ENCODE measurements around the gene NEGR1. TPM values are rescaled to one million over a fixed set of nuclear protein-coding genes. Genes with fewer than 3 reads are reported as not detected.

The NEGR1 gene
- total and polyA plus RNA-seq, 2 experiments from 2014 or later: 1.0 to 2.8 TPM

DNA sequence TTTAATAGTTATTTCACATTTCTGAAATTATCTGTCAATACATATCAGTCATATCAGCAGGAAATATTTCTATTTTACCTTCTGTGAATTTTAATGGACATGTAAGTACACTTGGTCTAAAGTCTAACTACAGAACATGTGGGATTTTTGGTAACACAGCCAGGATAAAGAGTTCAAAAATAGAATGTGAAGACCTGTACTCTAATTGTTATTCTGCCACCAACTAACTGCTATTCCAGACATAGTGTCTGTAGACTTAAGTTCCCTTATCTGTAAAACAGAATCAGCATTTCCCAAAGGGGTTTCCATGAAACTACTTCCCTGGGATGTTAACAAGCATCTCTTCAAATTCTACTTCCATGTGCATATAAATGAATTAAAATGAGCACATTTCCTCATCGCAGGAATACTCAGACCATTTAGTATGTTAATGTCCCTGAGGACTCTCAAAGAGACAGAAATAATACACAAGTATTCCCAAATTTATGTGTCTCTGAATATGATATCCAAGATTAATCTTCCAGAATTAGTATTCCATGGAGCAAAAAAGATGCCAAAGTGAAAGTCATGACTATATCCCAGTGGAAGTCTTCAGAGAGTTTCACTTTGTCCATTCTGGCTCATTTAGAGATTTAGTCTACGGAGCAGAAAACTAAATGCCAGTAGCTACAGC is 325.6 kb downstream of the NEGR1 start:
- H3K79me2 ChIP-seq: no peaks in the 10 kb centered on the region
- no peaks in the 10 kb centered on the region for H3K36me3 ChIP-seq (replicated peaks; ENCODE audit: insufficient read depth, low read depth)
- no peaks in the 10 kb centered on the region for H3K9me2 ChIP-seq (replicated peaks; ENCODE audit: insufficient read depth)
- no peak overlapping the region for H3K4me3 ChIP-seq
- DNase-seq (ENCODE audit: low spot score): no peak
- WGBS (ENCODE audit: low lambda C conversion rate, missing lambda C conversion rate): 93% methylated on average over 2 of the region's 2 CpGs
- H3K9me3 ChIP-seq (ENCODE audit: low read depth): no peaks in the 10 kb centered on the region
- H3K4me1 ChIP-seq (ENCODE audit: insufficient read depth): no peaks in the 10 kb centered on the region
- H3K4me2 ChIP-seq: no peak overlapping the region
- no peaks in the 10 kb centered on the region for H3K27me3 ChIP-seq
- TF ChIP-seq EZH2 (IDR thresholded peaks at IDR 0.05; ENCODE audit: borderline replicate concordance) (no peak), EZH2phosphoT487 (IDR thresholded peaks at IDR 0.05; ENCODE audit: low read depth, severe bottlenecking, unreplicated experiment) (no peak)
- TF ChIP-seq, protein P1, sequence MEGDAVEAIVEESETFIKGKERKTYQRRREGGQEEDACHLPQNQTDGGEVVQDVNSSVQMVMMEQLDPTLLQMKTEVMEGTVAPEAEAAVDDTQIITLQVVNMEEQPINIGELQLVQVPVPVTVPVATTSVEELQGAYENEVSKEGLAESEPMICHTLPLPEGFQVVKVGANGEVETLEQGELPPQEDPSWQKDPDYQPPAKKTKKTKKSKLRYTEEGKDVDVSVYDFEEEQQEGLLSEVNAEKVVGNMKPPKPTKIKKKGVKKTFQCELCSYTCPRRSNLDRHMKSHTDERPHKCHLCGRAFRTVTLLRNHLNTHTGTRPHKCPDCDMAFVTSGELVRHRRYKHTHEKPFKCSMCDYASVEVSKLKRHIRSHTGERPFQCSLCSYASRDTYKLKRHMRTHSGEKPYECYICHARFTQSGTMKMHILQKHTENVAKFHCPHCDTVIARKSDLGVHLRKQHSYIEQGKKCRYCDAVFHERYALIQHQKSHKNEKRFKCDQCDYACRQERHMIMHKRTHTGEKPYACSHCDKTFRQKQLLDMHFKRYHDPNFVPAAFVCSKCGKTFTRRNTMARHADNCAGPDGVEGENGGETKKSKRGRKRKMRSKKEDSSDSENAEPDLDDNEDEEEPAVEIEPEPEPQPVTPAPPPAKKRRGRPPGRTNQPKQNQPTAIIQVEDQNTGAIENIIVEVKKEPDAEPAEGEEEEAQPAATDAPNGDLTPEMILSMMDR (IDR thresholded peaks at IDR 0.05; ENCODE audit: poor library complexity): no peak
- H2AFZ ChIP-seq: no peak overlapping the region
- no peak overlapping the region for H3K27ac ChIP-seq
- H4K20me1 ChIP-seq (ENCODE audit: insufficient read depth, poor library complexity, severe bottlenecking): no peaks in the 10 kb centered on the region

DNA sequence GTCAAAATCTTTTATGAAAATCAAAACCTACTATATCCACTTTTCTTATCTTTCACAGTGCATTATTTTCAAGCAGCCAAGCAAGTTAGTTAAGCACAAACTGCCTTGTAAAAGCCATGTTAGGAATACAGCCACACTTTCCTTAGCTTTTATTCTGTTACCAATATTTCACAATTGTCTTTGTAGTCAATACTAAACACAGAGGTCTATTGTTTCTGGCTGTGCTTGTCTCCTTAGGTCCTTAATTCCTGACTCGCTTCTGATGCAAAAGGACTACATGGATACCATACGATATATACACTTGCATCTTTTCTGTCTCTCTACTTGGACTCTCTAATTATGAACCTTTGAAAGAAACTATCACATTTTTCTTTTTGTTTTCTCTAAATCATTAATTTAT is 331.8 kb downstream of the NEGR1 start:
- Histone ChIP-seq H4K20me1 (ENCODE audit: insufficient read depth, poor library complexity, severe bottlenecking) (no peaks in the 10 kb centered on the region), H3K36me3 (replicated peaks; ENCODE audit: insufficient read depth, low read depth) (no peaks in the 10 kb centered on the region), H3K9me3 (ENCODE audit: low read depth) (no peaks in the 10 kb centered on the region), H3K79me2 (no peaks in the 10 kb centered on the region), H3K9me2 (replicated peaks; ENCODE audit: insufficient read depth) (no peaks in the 10 kb centered on the region), H3K27me3 (no peaks in the 10 kb centered on the region), H2AFZ (no peak overlapping the region), H3K4me1 (ENCODE audit: insufficient read depth) (no peaks in the 10 kb centered on the region), H3K27ac (no peak overlapping the region), H3K4me2 (no peak overlapping the region), H3K4me3 (no peak overlapping the region)
- DNase-seq (ENCODE audit: low spot score): no peak
- WGBS (ENCODE audit: low lambda C conversion rate, missing lambda C conversion rate): 90% methylated on average over 2 of the region's 2 CpGs
- no peak for TF ChIP-seq EZH2 (IDR thresholded peaks at IDR 0.05; ENCODE audit: borderline replicate concordance)

DNA sequence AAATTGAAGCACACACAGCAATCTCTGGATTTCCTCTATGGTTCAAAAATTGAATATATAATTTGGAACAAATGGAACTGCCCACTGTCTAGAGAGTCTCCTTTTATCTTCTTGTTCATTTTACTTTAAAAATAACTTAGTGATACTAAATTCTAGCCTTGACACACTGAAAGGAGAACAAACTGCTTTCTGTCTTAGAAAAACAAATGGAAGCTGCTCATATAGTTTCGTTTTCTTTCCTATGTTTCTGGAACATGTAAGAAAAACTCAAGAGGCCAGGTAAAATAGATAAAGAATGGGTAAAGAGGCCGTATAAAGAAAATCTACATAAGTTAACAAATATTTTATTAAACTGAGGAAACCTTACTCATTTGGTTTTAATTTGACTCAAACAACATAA is 332.7 kb downstream of the NEGR1 start:
- Histone ChIP-seq H4K20me1 (ENCODE audit: insufficient read depth, poor library complexity, severe bottlenecking) (no peaks in the 10 kb centered on the region), H2AFZ (no peak overlapping the region), H3K79me2 (no peaks in the 10 kb centered on the region), H3K9me3 (ENCODE audit: low read depth) (no peaks in the 10 kb centered on the region), H3K9me2 (replicated peaks; ENCODE audit: insufficient read depth) (no peaks in the 10 kb centered on the region), H3K36me3 (replicated peaks; ENCODE audit: insufficient read depth, low read depth) (no peaks in the 10 kb centered on the region), H3K27ac (no peak overlapping the region), H3K4me1 (ENCODE audit: insufficient read depth) (no peaks in the 10 kb centered on the region), H3K4me3 (no peak overlapping the region), H3K27me3 (no peaks in the 10 kb centered on the region), H3K4me2 (no peak overlapping the region)
- TF ChIP-seq EZH2 (IDR thresholded peaks at IDR 0.05; ENCODE audit: borderline replicate concordance) (no peak), EZH2phosphoT487 (IDR thresholded peaks at IDR 0.05; ENCODE audit: low read depth, severe bottlenecking, unreplicated experiment) (no peak)
- TF ChIP-seq, protein P1 (IDR thresholded peaks at IDR 0.05; ENCODE audit: poor library complexity): no peak
- no peak for DNase-seq (ENCODE audit: low spot score)
- WGBS (ENCODE audit: low lambda C conversion rate, missing lambda C conversion rate): 78% methylated on average over 2 of the region's 2 CpGs

DNA sequence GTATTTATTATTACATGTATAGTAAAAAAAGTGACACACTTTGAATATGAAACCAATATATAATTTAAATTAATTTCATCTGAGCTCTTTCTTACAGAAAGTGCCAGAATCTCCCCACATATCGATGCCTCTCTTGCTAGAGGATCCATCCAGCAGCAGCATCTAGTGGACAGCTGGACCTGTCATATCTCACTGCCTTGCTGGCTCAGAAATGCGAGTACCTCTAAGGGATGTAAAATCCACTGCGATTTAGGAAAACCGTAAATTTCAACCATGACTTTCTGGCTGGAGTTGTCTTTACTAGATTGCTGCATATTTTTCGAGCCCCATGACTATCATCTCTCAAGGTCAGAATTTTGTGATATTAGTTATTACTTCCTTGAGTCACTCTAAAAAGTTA is 333.8 kb downstream of the NEGR1 start:
- Histone ChIP-seq H3K9me2 (replicated peaks; ENCODE audit: insufficient read depth) (no peaks in the 10 kb centered on the region), H2AFZ (no peak overlapping the region), H3K27ac (no peak overlapping the region), H3K4me3 (no peak overlapping the region), H3K4me2 (no peak overlapping the region), H4K20me1 (ENCODE audit: insufficient read depth, poor library complexity, severe bottlenecking) (no peaks in the 10 kb centered on the region), H3K79me2 (no peaks in the 10 kb centered on the region), H3K4me1 (ENCODE audit: insufficient read depth) (no peaks in the 10 kb centered on the region), H3K36me3 (replicated peaks; ENCODE audit: insufficient read depth, low read depth) (no peaks in the 10 kb centered on the region), H3K9me3 (ENCODE audit: low read depth) (no peaks in the 10 kb centered on the region), H3K27me3 (no peaks in the 10 kb centered on the region)
- TF ChIP-seq EZH2 (IDR thresholded peaks at IDR 0.05; ENCODE audit: borderline replicate concordance) (no peak), EZH2phosphoT487 (IDR thresholded peaks at IDR 0.05; ENCODE audit: low read depth, severe bottlenecking, unreplicated experiment) (no peak)
- TF ChIP-seq, protein P1 (IDR thresholded peaks at IDR 0.05; ENCODE audit: poor library complexity): no peak
- no peak for DNase-seq (ENCODE audit: low spot score)
- WGBS (ENCODE audit: low lambda C conversion rate, missing lambda C conversion rate): 90% methylated on average over 5 of the region's 5 CpGs

Measured in hepatocyte (in vitro differentiated cells).